HEK293T (cell line): ENCODE measurements around the gene SLC35E4.

Experiments used
- BHLHE40 ChIP-seq: fragments of 450-650 bp; IDR thresholded peaks from 2 replicates; pipeline ENCODE4 v1.6.1; 2016; ENCODE audit warnings: mild to moderate bottlenecking, moderate library complexity, borderline replicate concordance
- CTBP1 ChIP-seq: fragments of 450-650 bp; IDR thresholded peaks from 2 replicates; pipeline ENCODE4 v1.6.1; 2016; ENCODE audit warnings: borderline replicate concordance
- FOXM1 ChIP-seq: fragments of 450-650 bp; IDR thresholded peaks from 2 replicates; pipeline ENCODE4 v1.6.1; 2017; ENCODE audit warnings: mild to moderate bottlenecking, borderline replicate concordance
- L3MBTL2 ChIP-seq: fragments of 450-650 bp; conservative IDR thresholded peaks from 2 replicates; pipeline ENCODE4 v1.6.1; 2016; ENCODE audit warnings: mild to moderate bottlenecking
- SP1 ChIP-seq: fragments of 450-650 bp; IDR thresholded peaks from 2 replicates; pipeline ENCODE4 v1.6.1; 2017
- TF ChIP-seq, protein P1 (sequence below): fragments of 450-650 bp; IDR thresholded peaks from 2 replicates; pipeline ENCODE4 v1.6.1; 2016

- TF ChIP-seq SP1 (no peak), CTBP1 (no peak), L3MBTL2 (no peak), BHLHE40 (no peak), FOXM1 (no peak)
- TF ChIP-seq, protein P1, sequence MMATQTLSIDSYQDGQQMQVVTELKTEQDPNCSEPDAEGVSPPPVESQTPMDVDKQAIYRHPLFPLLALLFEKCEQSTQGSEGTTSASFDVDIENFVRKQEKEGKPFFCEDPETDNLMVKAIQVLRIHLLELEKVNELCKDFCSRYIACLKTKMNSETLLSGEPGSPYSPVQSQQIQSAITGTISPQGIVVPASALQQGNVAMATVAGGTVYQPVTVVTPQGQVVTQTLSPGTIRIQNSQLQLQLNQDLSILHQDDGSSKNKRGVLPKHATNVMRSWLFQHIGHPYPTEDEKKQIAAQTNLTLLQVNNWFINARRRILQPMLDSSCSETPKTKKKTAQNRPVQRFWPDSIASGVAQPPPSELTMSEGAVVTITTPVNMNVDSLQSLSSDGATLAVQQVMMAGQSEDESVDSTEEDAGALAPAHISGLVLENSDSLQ = no peak
Observed at GRCh38 chr22:30665266-30665665, 29.7 kb downstream of the SLC35E4 start.
